OCI-LY7 (cell line): ENCODE data around the gene EPB41L2. TPM values are rescaled to one million over a fixed set of nuclear protein-coding genes. Genes with fewer than 3 reads are reported as not detected.

ENCODE experiments used
- BruUV-seq: library from RNA; stranded (reverse); fragments of 400-500 nt; replicated peaks from 2 replicates; lab custom pipeline; 2021; lab: Mats Ljungman, UMichigan
- CTCF ChIA-PET: fragments of 300-600 bp; sonication (Branson Sonifier 250); formaldehyde crosslinking; loops from one replicate; lab custom pipeline; 2022; ENCODE audit warnings: antibody characterized with exemption; ENCODE audit not compliant: unreplicated experiment; lab: Charles Lee
- POLR2A ChIA-PET: fragments of 300-600 bp; sonication (Branson Sonifier 250); formaldehyde crosslinking; loops from one replicate; lab custom pipeline; 2022; ENCODE audit warnings: antibody characterized with exemption; lab: Charles Lee
- DNase-seq: peaks from one replicate; pipeline ENCODE4 v3.0.0-alpha.2; 2015; ENCODE audit warnings: low spot score
- H2AFZ ChIP-seq: fragments of 200-600 bp; sonication (generic), shearing (Covaris generic); 2 replicates; pipeline ENCODE4 v1.6.1; 2014; ENCODE audit warnings: mild to moderate bottlenecking, antibody characterized with exemption, low read length, moderate library complexity
- H3K27ac ChIP-seq: fragments of 200-600 bp; sonication (generic); 2 replicates; pipeline ENCODE4 v1.5.1; 2014; ENCODE audit warnings: mixed run types, low read depth, mild to moderate bottlenecking, moderate library complexity, low read length, inconsistent platforms; ENCODE audit not compliant: poor library complexity, severe bottlenecking
- H3K36me3 ChIP-seq: fragments of 200-600 bp; sonication (generic); 2 replicates; pipeline ENCODE4 v1.6.1; 2014; ENCODE audit warnings: mild to moderate bottlenecking, antibody characterized with exemption, low read length, moderate library complexity, mixed read lengths; ENCODE audit not compliant: insufficient read depth
- H3K4me1 ChIP-seq: fragments of 200-600 bp; sonication (generic); 2 replicates; pipeline ENCODE4 v1.5.1; 2014; ENCODE audit warnings: mild to moderate bottlenecking, low read length; ENCODE audit not compliant: insufficient read depth, poor library complexity, severe bottlenecking
- H3K4me2 ChIP-seq: fragments of 200-600 bp; sonication (generic); 2 replicates; pipeline ENCODE4 v1.6.1; 2014; ENCODE audit warnings: mild to moderate bottlenecking, low read length
- H3K4me3 ChIP-seq: fragments of 200-600 bp; sonication (generic); 2 replicates; pipeline ENCODE4 v1.5.1; 2014; ENCODE audit warnings: mild to moderate bottlenecking, low read depth, low read length; ENCODE audit not compliant: poor library complexity, severe bottlenecking
- H3K79me2 ChIP-seq: fragments of 200-600 bp; sonication (generic); 2 replicates; pipeline ENCODE4 v1.6.1; 2016; ENCODE audit warnings: low read depth, mild to moderate bottlenecking, low read length, moderate library complexity, mixed read lengths; ENCODE audit not compliant: insufficient read depth
- H3K9me2 ChIP-seq: fragments of 200-600 bp; sonication (generic); 2 replicates; pipeline ENCODE4 v1.6.1; 2016; ENCODE audit warnings: mild to moderate bottlenecking, low read length, mixed read lengths; ENCODE audit not compliant: insufficient read depth
- H3K9me3 ChIP-seq: fragments of 200-600 bp; sonication (generic); 2 replicates; pipeline ENCODE4 v1.6.1; 2014; ENCODE audit warnings: mild to moderate bottlenecking, mixed run types, low read length, mixed read lengths
- H4K20me1 ChIP-seq: fragments of 200-600 bp; sonication (generic); 2 replicates; pipeline ENCODE4 v1.6.1; 2014; ENCODE audit warnings: mild to moderate bottlenecking, antibody characterized with exemption, low read length, moderate library complexity, mixed read lengths; ENCODE audit not compliant: insufficient read depth
- EZH2phosphoT487 ChIP-seq: fragments of 200-600 bp; sonication (generic); IDR thresholded peaks from 2 replicates; pipeline ENCODE4 v1.6.1; 2018; ENCODE audit warnings: low read depth, borderline replicate concordance, mild to moderate bottlenecking, mixed run types, antibody characterized with exemption, low read length, moderate library complexity, mixed read lengths
- intact Hi-C: fragments of 100-400 bp; cut with micrococcal nuclease; formaldehyde crosslinking; loops from one replicate; pipeline ENCODE4 v1.10.0; 2022; ENCODE audit not compliant: unreplicated experiment
- total RNA-seq, 2 experiments: library from RNA; depleted of rRNA in 1 of 2; stranded (reverse); fragments of >200 nt in 1 of 2; shearing (Covaris generic) in 1 of 2; gene quantifications; 2 replicates each; pipeline ENCODE4 v1.2.3, GENCODE V29; 2014 to 2022
- TF ChIP-seq, protein P1 (sequence below): fragments of 200-600 bp; sonication (generic); conservative IDR thresholded peaks from 2 replicates; pipeline ENCODE4 v1.5.1; 2014; ENCODE audit warnings: mild to moderate bottlenecking, antibody characterized with exemption, low read length, moderate library complexity, mixed read lengths

EPB41L2 gene
- total RNA-seq, 2 experiments from 2014 or later: 36.7 to 138 TPM

DNA sequence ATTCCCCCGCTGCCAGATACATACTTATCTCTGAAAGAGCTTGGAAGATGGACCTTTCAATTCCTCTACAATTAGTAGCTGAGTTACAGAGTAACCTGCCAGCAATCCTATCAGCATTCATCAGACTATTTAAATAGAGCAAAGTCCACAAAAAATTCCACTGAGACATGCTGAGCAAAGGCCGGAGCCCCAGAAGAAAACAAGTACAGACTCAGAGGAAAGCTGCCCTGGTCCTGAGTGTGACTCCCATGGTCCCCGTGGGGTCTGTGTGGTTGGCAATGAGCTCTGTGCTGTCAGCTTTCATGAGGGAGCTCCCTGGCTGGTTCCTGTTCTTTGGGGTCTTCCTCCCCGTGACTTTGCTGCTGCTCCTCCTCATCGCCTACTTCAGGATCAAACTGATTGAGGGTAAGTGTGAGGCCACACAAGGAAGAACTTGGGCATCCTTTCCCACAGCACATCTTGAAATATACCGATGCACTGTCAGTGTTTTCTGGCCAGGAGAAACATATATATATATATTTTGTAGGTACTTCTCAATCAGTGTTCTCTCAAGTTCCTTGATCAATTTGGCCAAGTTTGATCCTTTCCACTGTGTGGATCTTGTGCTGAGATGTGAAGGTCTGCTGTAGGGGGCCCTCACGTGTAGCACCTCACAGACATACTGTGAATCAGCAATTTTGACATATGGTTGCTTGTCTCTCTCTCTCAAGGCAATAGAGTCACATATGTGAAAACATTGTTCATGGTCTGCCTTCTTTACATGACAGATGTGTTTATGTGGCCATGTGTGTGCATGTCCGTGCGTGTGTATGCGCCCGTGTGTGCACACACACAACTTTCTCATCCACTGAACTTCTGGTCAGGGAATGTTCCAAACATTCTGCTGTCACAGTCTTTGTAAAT is 235.5 kb downstream of the EPB41L2 start, which contains the start of gene SMLR1:
Gene SMLR1 (plus strand): TSS at position 160 of the 903 bp plus-strand sequence. CDS start 8 bp downstream, at position 168.
- no peaks in the 10 kb centered on the region for H3K9me3 ChIP-seq
- ChIA-PET POLR2A (interaction anchor here (0.6 to 0.7 kb wide), 4 partner anchors 13 to 489 kb away, joined by 3 to 5 read pairs (median 4); no protein-coding TSS in a partner anchor), CTCF (no interaction called here)
- no TSS peak for BruUV-seq
- DNase-seq: no peak
- no peak for TF ChIP-seq EZH2phosphoT487
- TF ChIP-seq, protein P1, sequence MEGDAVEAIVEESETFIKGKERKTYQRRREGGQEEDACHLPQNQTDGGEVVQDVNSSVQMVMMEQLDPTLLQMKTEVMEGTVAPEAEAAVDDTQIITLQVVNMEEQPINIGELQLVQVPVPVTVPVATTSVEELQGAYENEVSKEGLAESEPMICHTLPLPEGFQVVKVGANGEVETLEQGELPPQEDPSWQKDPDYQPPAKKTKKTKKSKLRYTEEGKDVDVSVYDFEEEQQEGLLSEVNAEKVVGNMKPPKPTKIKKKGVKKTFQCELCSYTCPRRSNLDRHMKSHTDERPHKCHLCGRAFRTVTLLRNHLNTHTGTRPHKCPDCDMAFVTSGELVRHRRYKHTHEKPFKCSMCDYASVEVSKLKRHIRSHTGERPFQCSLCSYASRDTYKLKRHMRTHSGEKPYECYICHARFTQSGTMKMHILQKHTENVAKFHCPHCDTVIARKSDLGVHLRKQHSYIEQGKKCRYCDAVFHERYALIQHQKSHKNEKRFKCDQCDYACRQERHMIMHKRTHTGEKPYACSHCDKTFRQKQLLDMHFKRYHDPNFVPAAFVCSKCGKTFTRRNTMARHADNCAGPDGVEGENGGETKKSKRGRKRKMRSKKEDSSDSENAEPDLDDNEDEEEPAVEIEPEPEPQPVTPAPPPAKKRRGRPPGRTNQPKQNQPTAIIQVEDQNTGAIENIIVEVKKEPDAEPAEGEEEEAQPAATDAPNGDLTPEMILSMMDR: no peak
- no peaks in the 10 kb centered on the region for H3K4me1 ChIP-seq
- no peak within 1 kb of the TSS for H3K4me3 ChIP-seq
- no peaks in the 10 kb centered on the region for H3K79me2 ChIP-seq
- no peak within 1 kb of the TSS for H2AFZ ChIP-seq
- H4K20me1 ChIP-seq: no peaks in the 10 kb centered on the region
- H3K4me2 ChIP-seq: no peak within 1 kb of the TSS
- no peaks in the 10 kb centered on the region for H3K36me3 ChIP-seq
- no peaks in the 10 kb centered on the region for H3K9me2 ChIP-seq
- no peak within 1 kb of the TSS for H3K27ac ChIP-seq
- intact Hi-C loops: no loop called here

DNA sequence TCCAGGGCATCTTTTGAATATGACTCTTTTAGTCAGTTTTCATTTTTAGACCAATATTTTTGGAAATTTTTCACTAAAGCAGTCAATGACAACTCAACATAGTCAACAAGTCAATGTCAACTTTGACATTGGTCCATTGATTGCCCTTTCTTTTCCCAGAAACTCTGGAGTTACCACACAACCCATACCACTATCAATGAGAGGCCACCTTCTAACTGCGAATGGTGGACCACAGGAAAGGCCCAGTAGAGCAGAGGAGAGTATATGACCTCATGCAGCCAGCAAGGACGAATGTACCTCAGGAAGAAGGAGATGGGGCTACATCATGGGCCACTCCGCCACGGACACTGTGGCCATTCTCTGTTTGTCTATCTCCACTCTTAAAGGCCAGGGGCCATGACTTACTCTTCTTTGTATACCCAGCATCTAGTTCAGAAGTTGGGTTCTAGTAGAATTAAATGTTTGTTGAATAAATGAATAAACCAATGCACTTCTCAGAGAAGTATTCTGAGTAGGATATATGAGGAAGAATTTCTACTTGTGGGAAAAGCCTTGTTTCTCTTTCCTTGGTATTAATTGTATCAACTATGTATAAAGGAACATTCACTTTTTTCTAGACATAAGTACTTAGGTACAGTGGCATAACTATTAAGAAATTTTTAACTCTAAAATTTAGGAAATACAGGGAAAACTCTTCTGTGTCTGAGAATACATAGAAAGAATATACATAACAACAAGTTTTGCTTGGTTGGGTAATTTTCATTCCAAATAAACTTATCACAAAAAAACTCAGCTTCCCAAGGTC is 236.4 kb downstream of the EPB41L2 start:
- ChIA-PET POLR2A (interaction anchor here (0.6 to 0.7 kb wide), 3 partner anchors 12 to 90 kb away, joined by 3 to 5 read pairs (median 4); no protein-coding TSS in a partner anchor), CTCF (no interaction called here)
- H3K9me2 ChIP-seq: no peaks in the 10 kb centered on the region
- BruUV-seq: no TSS peak
- DNase-seq: no peak
- intact Hi-C loops: no loop called here
- H3K27ac ChIP-seq: no peak overlapping the region
- H3K4me1 ChIP-seq: no peaks in the 10 kb centered on the region
- no peak overlapping the region for H2AFZ ChIP-seq
- H3K9me3 ChIP-seq: no peaks in the 10 kb centered on the region
- H3K4me2 ChIP-seq: no peak overlapping the region
- H4K20me1 ChIP-seq: no peaks in the 10 kb centered on the region
- TF ChIP-seq, protein P1: peak; percentile 2; the same call in 1 of the 2 replicates
- no peak for TF ChIP-seq EZH2phosphoT487
- no peaks in the 10 kb centered on the region for H3K79me2 ChIP-seq
- H3K36me3 ChIP-seq: no peaks in the 10 kb centered on the region
- H3K4me3 ChIP-seq: no peak overlapping the region
